22Rv1 (cell line): ENCODE data around the gene SPAG17.

Source experiments
- ZFX ChIP-seq: fragments of 450-650 bp; IDR thresholded peaks from 2 replicates; pipeline ENCODE4 v1.6.1; 2017; ENCODE audit warnings: antibody characterized with exemption, borderline replicate concordance
- TF ChIP-seq, protein P1 (sequence below): fragments of 450-650 bp; IDR thresholded peaks from 2 replicates; pipeline ENCODE4 v1.5.1; 2017; ENCODE audit warnings: mild to moderate bottlenecking

- TF ChIP-seq, protein P1, sequence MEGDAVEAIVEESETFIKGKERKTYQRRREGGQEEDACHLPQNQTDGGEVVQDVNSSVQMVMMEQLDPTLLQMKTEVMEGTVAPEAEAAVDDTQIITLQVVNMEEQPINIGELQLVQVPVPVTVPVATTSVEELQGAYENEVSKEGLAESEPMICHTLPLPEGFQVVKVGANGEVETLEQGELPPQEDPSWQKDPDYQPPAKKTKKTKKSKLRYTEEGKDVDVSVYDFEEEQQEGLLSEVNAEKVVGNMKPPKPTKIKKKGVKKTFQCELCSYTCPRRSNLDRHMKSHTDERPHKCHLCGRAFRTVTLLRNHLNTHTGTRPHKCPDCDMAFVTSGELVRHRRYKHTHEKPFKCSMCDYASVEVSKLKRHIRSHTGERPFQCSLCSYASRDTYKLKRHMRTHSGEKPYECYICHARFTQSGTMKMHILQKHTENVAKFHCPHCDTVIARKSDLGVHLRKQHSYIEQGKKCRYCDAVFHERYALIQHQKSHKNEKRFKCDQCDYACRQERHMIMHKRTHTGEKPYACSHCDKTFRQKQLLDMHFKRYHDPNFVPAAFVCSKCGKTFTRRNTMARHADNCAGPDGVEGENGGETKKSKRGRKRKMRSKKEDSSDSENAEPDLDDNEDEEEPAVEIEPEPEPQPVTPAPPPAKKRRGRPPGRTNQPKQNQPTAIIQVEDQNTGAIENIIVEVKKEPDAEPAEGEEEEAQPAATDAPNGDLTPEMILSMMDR, result no peak
- no peak for TF ChIP-seq ZFX
These were observed 171.7 kb downstream of the SPAG17 start for GRCh38 chr1:118013336-118013735.
